GM21786 (cell line): ENCODE data around the gene ZBTB8A.
"Not testable (repeated sequence)": the region's sequence is repeated elsewhere in the genome, so short reads cannot be mapped to it uniquely, and the experiment has no call there.

ENCODE experiments used
- ATAC-seq: cut with Tn5 transposase; IDR thresholded peaks from one replicate; pipeline ENCODE4 v1.9.1; 2021; ENCODE audit not compliant: unreplicated experiment

ZBTB8A gene

GRCh38 chr1:32536117-32536516 is 3.1 kb upstream of the ZBTB8A start:
- no peak for ATAC-seq

GRCh38 chr1:32536764-32537163 is 2.5 kb upstream of the ZBTB8A start:
- ATAC-seq: no peak

- no peak for ATAC-seq
Measured at GRCh38 chr1:32539584-32540571, 651 bp downstream of the ZBTB8A start.

GRCh38 chr1:32540605-32541004 is 1.4 kb downstream of the ZBTB8A start:
- ATAC-seq: no peak

- ATAC-seq: no peak
Measured at GRCh38 chr1:32541064-32541566, 1.9 kb downstream of the ZBTB8A start.

- no peak for ATAC-seq
Measured at GRCh38 chr1:32546611-32547010, 7.4 kb downstream of the ZBTB8A start.

GRCh38 chr1:32549616-32550015 is 10.4 kb downstream of the ZBTB8A start:
- no peak for ATAC-seq

- no peak for ATAC-seq
Measured at GRCh38 chr1:32554288-32554687, 15.1 kb downstream of the ZBTB8A start.

GRCh38 chr1:32557035-32557434 is 17.8 kb downstream of the ZBTB8A start:
- not testable (repeated sequence) for ATAC-seq

GRCh38 chr1:32557812-32558211 is 18.6 kb downstream of the ZBTB8A start:
- no peak for ATAC-seq

- no peak for ATAC-seq
Measured at GRCh38 chr1:32568929-32569328, 29.7 kb downstream of the ZBTB8A start.

GRCh38 chr1:32580348-32581017 is 41.3 kb downstream of the ZBTB8A start:
- no peak for ATAC-seq

- ATAC-seq: no peak
Measured at GRCh38 chr1:32592943-32593342, 53.7 kb downstream of the ZBTB8A start.

GRCh38 chr1:32600034-32600433 is 60.8 kb downstream of the ZBTB8A start:
- ATAC-seq: no peak

GRCh38 chr1:32605711-32606424 is 66.6 kb downstream of the ZBTB8A start:
- no peak for ATAC-seq

GRCh38 chr1:32606565-32607371 is 67.5 kb downstream of the ZBTB8A start:
- ATAC-seq: no peak

GRCh38 chr1:32609180-32609579 is 70.0 kb downstream of the ZBTB8A start:
- no peak for ATAC-seq

GRCh38 chr1:32611859-32612188 is 72.6 kb downstream of the ZBTB8A start:
- ATAC-seq: no peak

- ATAC-seq: peak; percentile 84
Measured at GRCh38 chr1:32612189-32612881, 73.1 kb downstream of the ZBTB8A start.

- ATAC-seq: no peak
Measured at GRCh38 chr1:32613472-32613871, 74.2 kb downstream of the ZBTB8A start.
